ENCODE results near the gene PLXNA1.

Gene PLXNA1

GRCh38 chr3:126995254-126995780, 12.4 kb downstream of the PLXNA1 start:
- H3K4me3 ChIP-seq (ENCODE audit: low read depth, low read length), result no peak overlapping the region
- no peak for TF ChIP-seq CTCF (IDR thresholded peaks at IDR 0.05; ENCODE audit: low read depth, low read length, missing control alignments)
- DNase-seq (ENCODE audit: low read depth), result no peak

GRCh38 chr3:126995926-126996512, 13.1 kb downstream of the PLXNA1 start:
- no peak overlapping the region for H3K4me3 ChIP-seq (ENCODE audit: low read depth, low read length)
- TF ChIP-seq CTCF (IDR thresholded peaks at IDR 0.05; ENCODE audit: low read depth, low read length, missing control alignments), result peak; percentile 27
- no peak for DNase-seq (ENCODE audit: low read depth)

- no peak overlapping the region for H3K4me3 ChIP-seq (ENCODE audit: low read depth, low read length)
- no peak for DNase-seq (ENCODE audit: low read depth)
- no peak for TF ChIP-seq CTCF (IDR thresholded peaks at IDR 0.05; ENCODE audit: low read depth, low read length, missing control alignments)
These were observed 14.0 kb downstream of the PLXNA1 start for GRCh38 chr3:126996905-126997304.

GRCh38 chr3:126997455-126998038, 14.6 kb downstream of the PLXNA1 start:
- no peak overlapping the region for H3K4me3 ChIP-seq (ENCODE audit: low read depth, low read length)
- TF ChIP-seq CTCF (IDR thresholded peaks at IDR 0.05; ENCODE audit: low read depth, low read length, missing control alignments), result no peak
- DNase-seq (ENCODE audit: low read depth), result no peak

- TF ChIP-seq CTCF (IDR thresholded peaks at IDR 0.05; ENCODE audit: low read depth, low read length, missing control alignments), result no peak
- no peak for DNase-seq (ENCODE audit: low read depth)
- H3K4me3 ChIP-seq (ENCODE audit: low read depth, low read length), result no peak overlapping the region
These were observed 15.4 kb downstream of the PLXNA1 start for GRCh38 chr3:126998320-126998719.

GRCh38 chr3:126998728-126999127, 15.8 kb downstream of the PLXNA1 start:
- no peak for DNase-seq (ENCODE audit: low read depth)
- no peak overlapping the region for H3K4me3 ChIP-seq (ENCODE audit: low read depth, low read length)
- no peak for TF ChIP-seq CTCF (IDR thresholded peaks at IDR 0.05; ENCODE audit: low read depth, low read length, missing control alignments)

GRCh38 chr3:126999383-126999782, 16.5 kb downstream of the PLXNA1 start:
- no peak for DNase-seq (ENCODE audit: low read depth)
- no peak for TF ChIP-seq CTCF (IDR thresholded peaks at IDR 0.05; ENCODE audit: low read depth, low read length, missing control alignments)
- no peak overlapping the region for H3K4me3 ChIP-seq (ENCODE audit: low read depth, low read length)

Measured in GM12864 (cell line).